Uterus (tissue), 4 donors: ENCODE results near the gene GALNT13. TPM values are rescaled to one million over a fixed set of nuclear protein-coding genes. Genes with fewer than 3 reads are reported as not detected.

ENCODE experiments used
- DNase-seq, 2 donors: peaks; one replicate each; pipeline ENCODE4 v3.0.0-alpha.2; 2019 to 2020
- H3K27ac ChIP-seq, 2 donors: fragments of 200-600 bp; sonication (generic); 1 replicate in 1 of 2; 2 replicates in 1 of 2; pipeline ENCODE4 v1.5.1; 2016 to 2018
- H3K27me3 ChIP-seq, 2 donors: fragments of 200-600 bp; sonication (generic); one replicate each; pipeline ENCODE4 v1.5.1; 2018 to 2019; ENCODE audit warnings: control low read depth in 1 of 2
- H3K36me3 ChIP-seq, 2 donors: fragments of 200-600 bp; sonication (generic); one replicate each; pipeline ENCODE4 v1.5.1; 2019; ENCODE audit warnings: control low read depth in 1 of 2
- H3K4me1 ChIP-seq, 2 donors: fragments of 200-600 bp; sonication (generic); one replicate each; pipeline ENCODE4 v1.5.1; 2018 to 2019; ENCODE audit warnings: control low read depth in 1 of 2
- H3K4me3 ChIP-seq, 2 donors: fragments of 200-600 bp; sonication (generic); 1 replicate in 1 of 2; 2 replicates in 1 of 2; pipeline ENCODE4 v1.5.1; 2018 to 2019; ENCODE audit warnings: mild to moderate bottlenecking in 1 of 2
- H3K9me3 ChIP-seq, 2 donors: fragments of 200-600 bp; sonication (generic); one replicate each; pipeline ENCODE4 v1.5.1; 2019; ENCODE audit warnings: control low read depth in 1 of 2
- POLR2A ChIP-seq, 2 donors: fragments of 450-650 bp; IDR thresholded peaks; one replicate each; pipeline ENCODE4 v1.6.1; 2016; ENCODE audit warnings: antibody characterized with exemption in 2 of 2, mild to moderate bottlenecking in 1 of 2, moderate library complexity in 1 of 2
- intact Hi-C: fragments of 100-400 bp; cut with DNase I; formaldehyde crosslinking; loops from one replicate; pipeline ENCODE4 v1.15.1; 2023; ENCODE audit warnings: low total_unique reads
- total RNA-seq, 4 donors: library from RNA; depleted of rRNA in 3 of 4; stranded (reverse); fragments of >200 nt in 3 of 4; gene quantifications; one replicate each; pipeline versions ENCODE4 v1.1.0 to v1.2.4, GENCODE V29; 2014 to 2023
- TF ChIP-seq, protein P1 (sequence below), 4 experiments: fragments of 200-600 bp in 2 of 4; fragments of 450-650 bp in 2 of 4; sonication (generic) in 2 of 4; IDR thresholded peaks; one replicate each; pipeline ENCODE4 v1.5.1; 2016 to 2019; ENCODE audit warnings: antibody characterized with exemption in 4 of 4, mild to moderate bottlenecking in 2 of 4, moderate library complexity in 1 of 4
- donor health status: DM: yes; HTN: yes; CAD: no.

GALNT13 gene
- total RNA-seq, 4 donors from 2014 or later, result 0.29 to 16.5 (median 4.1) TPM; not detected in 1

DNA sequence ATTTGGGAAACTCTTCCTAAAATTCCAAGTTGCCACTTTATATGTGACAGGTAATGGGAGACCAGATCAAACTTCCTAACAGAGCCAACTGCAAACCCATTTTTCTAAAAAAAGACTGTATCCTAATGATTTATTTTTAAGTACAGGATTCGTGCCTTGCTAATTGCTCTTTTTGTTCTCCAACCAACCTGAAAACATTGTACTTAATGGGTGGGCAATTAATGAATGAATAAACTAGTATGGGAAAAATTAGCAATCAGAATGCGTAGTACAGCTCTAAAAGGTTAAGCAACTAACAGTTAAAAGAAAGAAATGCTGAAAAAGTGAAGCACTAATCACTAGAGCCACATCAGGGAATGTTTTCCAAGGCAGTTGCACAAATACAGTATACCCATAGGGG, 609.6 kb downstream of the GALNT13 start:
- Histone ChIP-seq H3K36me3 (no peaks in the 10 kb centered on the region), H3K27me3 (no peaks in the 10 kb centered on the region), H3K9me3 (no peaks in the 10 kb centered on the region), H3K4me3 (no peak overlapping the region), H3K27ac (no peak overlapping the region), H3K4me1 (no peaks in the 10 kb centered on the region)
- no peak for DNase-seq
- intact Hi-C loops, result no loop called here
- no peak for TF ChIP-seq POLR2A (IDR thresholded peaks at IDR 0.05)
- TF ChIP-seq, protein P1, sequence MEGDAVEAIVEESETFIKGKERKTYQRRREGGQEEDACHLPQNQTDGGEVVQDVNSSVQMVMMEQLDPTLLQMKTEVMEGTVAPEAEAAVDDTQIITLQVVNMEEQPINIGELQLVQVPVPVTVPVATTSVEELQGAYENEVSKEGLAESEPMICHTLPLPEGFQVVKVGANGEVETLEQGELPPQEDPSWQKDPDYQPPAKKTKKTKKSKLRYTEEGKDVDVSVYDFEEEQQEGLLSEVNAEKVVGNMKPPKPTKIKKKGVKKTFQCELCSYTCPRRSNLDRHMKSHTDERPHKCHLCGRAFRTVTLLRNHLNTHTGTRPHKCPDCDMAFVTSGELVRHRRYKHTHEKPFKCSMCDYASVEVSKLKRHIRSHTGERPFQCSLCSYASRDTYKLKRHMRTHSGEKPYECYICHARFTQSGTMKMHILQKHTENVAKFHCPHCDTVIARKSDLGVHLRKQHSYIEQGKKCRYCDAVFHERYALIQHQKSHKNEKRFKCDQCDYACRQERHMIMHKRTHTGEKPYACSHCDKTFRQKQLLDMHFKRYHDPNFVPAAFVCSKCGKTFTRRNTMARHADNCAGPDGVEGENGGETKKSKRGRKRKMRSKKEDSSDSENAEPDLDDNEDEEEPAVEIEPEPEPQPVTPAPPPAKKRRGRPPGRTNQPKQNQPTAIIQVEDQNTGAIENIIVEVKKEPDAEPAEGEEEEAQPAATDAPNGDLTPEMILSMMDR (IDR thresholded peaks at IDR 0.05), result no peak

- DNase-seq, result no peak
- intact Hi-C loops, result no loop called here
These were observed 612.8 kb downstream of the GALNT13 start for GRCh38 chr2:154484338-154485099.

GRCh38 chr2:154488801-154489200, 617.1 kb downstream of the GALNT13 start:
- no peak overlapping the region for H3K4me3 ChIP-seq
- no peaks in the 10 kb centered on the region for H3K9me3 ChIP-seq
- intact Hi-C loops, result no loop called here
- TF ChIP-seq, protein P1 (IDR thresholded peaks at IDR 0.05), result no peak
- no peak for TF ChIP-seq POLR2A (IDR thresholded peaks at IDR 0.05)
- H3K27ac ChIP-seq, result no peak overlapping the region
- no peaks in the 10 kb centered on the region for H3K36me3 ChIP-seq
- no peaks in the 10 kb centered on the region for H3K4me1 ChIP-seq
- no peak for DNase-seq
- no peaks in the 10 kb centered on the region for H3K27me3 ChIP-seq

More at GRCh38 chr2:154484338-154485099, 612.8 kb downstream of the GALNT13 start:
- H3K4me3 ChIP-seq, result no peak overlapping the region
- no peaks in the 10 kb centered on the region for H3K4me1 ChIP-seq
- TF ChIP-seq POLR2A (IDR thresholded peaks at IDR 0.05), result no peak
- TF ChIP-seq, protein P1 (IDR thresholded peaks at IDR 0.05), result no peak
- no peaks in the 10 kb centered on the region for H3K36me3 ChIP-seq
- no peaks in the 10 kb centered on the region for H3K27me3 ChIP-seq
- H3K27ac ChIP-seq, result no peak overlapping the region
- no peaks in the 10 kb centered on the region for H3K9me3 ChIP-seq

DNA sequence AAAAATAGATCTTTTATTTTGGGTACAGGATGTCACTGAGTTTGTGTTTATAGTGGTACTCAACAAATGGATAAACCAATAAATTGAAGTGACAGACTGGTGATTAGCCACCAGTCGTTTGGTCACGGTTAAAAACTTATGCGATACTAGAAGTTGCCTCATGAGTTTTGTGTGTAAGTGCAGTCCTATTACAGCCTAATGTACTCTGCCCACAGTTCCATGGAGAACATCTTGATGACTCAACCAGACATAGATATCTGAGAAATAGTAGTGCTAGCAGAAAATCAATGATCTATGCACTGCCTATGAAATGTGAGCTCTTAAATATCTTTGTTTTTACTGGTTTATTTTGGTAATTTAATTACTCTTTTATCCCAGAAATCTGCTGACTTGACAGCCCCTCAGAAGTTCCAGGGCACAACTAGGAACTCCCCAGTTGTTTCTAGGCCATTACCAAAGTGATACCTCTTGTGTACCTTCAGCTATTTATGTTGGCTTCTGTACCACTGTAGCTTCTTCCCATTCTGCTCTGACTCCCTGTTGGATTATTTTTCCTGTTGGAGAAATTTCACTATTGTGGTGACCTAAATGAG, 617.6 kb downstream of the GALNT13 start:
- no peak for DNase-seq
- Histone ChIP-seq H3K27ac (no peak overlapping the region), H3K36me3 (no peaks in the 10 kb centered on the region), H3K27me3 (no peaks in the 10 kb centered on the region), H3K4me1 (no peaks in the 10 kb centered on the region), H3K9me3 (no peaks in the 10 kb centered on the region), H3K4me3 (no peak overlapping the region)
- TF ChIP-seq, protein P1 (IDR thresholded peaks at IDR 0.05), result no peak
- no peak for TF ChIP-seq POLR2A (IDR thresholded peaks at IDR 0.05)
- intact Hi-C loops, result no loop called here

DNA sequence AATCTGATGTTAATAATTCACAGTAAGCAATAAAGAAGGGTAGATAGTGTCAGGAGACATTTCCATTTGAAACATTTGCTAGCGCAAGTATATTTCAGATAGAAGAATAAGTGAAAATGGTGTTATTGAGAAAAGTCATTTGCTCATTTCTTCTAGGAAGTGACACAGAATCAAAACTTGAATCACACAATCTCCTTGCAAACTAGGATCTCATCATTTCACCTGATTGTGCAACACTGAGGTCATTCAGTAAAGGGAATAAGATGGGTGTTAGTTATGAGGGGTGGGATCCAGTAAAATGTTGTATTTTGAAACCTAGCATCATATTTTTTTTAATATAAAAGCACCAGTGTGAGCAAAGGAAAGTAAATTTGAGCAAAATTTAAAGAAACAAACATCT, 618.8 kb downstream of the GALNT13 start:
- no peak overlapping the region for H3K27ac ChIP-seq
- H3K9me3 ChIP-seq, result no peaks in the 10 kb centered on the region
- no peak for DNase-seq
- no peak overlapping the region for H3K4me3 ChIP-seq
- H3K27me3 ChIP-seq, result no peaks in the 10 kb centered on the region
- H3K4me1 ChIP-seq, result no peaks in the 10 kb centered on the region
- intact Hi-C loops, result no loop called here
- no peak for TF ChIP-seq POLR2A (IDR thresholded peaks at IDR 0.05)
- TF ChIP-seq, protein P1 (IDR thresholded peaks at IDR 0.05), result no peak
- no peaks in the 10 kb centered on the region for H3K36me3 ChIP-seq
